ENCODE data around the gene GNAO1.
A peak's percentile ranks its signal among the peaks of the same experiment; 100 is the strongest.

The GNAO1 gene

GRCh38 chr16:56399486-56399885 lies 208.2 kb downstream of the GNAO1 start:
- ChIA-PET POLR2A (no interaction called here), CTCF (no interaction called here)
- no peak for TF ChIP-seq CTCF (IDR thresholded peaks at IDR 0.05; ENCODE audit: control extremely low read depth, extremely low read depth, low read depth, missing control alignments)
- DNase-seq (ENCODE audit: extremely low spot score), result no peak

- CTCF ChIA-PET, result interaction anchor here (1.1 to 1.5 kb wide), 3 partner anchors 13 to 43 kb away, joined by 3 to 5 read pairs (median 5); no protein-coding TSS in a partner anchor
- POLR2A ChIA-PET, result no interaction called here
- no peak for TF ChIP-seq CTCF (IDR thresholded peaks at IDR 0.05; ENCODE audit: control extremely low read depth, extremely low read depth, low read depth, missing control alignments)
- DNase-seq (ENCODE audit: extremely low spot score), result no peak
Observed at GRCh38 chr16:56400458-56400857, 209.2 kb downstream of the GNAO1 start.

GRCh38 chr16:56401482-56401881 lies 210.2 kb downstream of the GNAO1 start:
- TF ChIP-seq CTCF (IDR thresholded peaks at IDR 0.05; ENCODE audit: control extremely low read depth, extremely low read depth, low read depth, missing control alignments), result no peak
- DNase-seq (ENCODE audit: extremely low spot score), result peak; percentile 27
- ChIA-PET POLR2A (interaction anchor here (0.6 kb wide), 1 partner anchor 544 kb away, joined by 7 read pairs; no protein-coding TSS in a partner anchor), CTCF (interaction anchor here (0.9 to 1.5 kb wide), 6 partner anchors 14 to 44 kb away, joined by 3 to 5 read pairs (median 3); no protein-coding TSS in a partner anchor)

- ChIA-PET CTCF (interaction anchor here (1.1 kb wide), 1 partner anchor 22 kb away, joined by 4 read pairs; no protein-coding TSS in a partner anchor), POLR2A (no interaction called here)
- DNase-seq (ENCODE audit: extremely low spot score), result no peak
- no peak for TF ChIP-seq CTCF (IDR thresholded peaks at IDR 0.05; ENCODE audit: control extremely low read depth, extremely low read depth, low read depth, missing control alignments)
Observed at GRCh38 chr16:56405977-56406672, 214.8 kb downstream of the GNAO1 start.
